Gastroesophageal sphincter (tissue), 3 donors: ENCODE results near the gene MAN2B1.

ENCODE experiments used
- CTCF ChIP-seq, 4 experiments: fragments of 200-600 bp in 2 of 4; fragments of 450-650 bp in 2 of 4; sonication (generic) in 1 of 4; IDR thresholded peaks; one replicate each; pipeline ENCODE4 v1.5.1; 2017 to 2019; ENCODE audit warnings: antibody characterized with exemption in 4 of 4, mild to moderate bottlenecking in 2 of 4, moderate library complexity in 2 of 4
- EP300 ChIP-seq: sonication (generic); formaldehyde crosslinking; IDR thresholded peaks from one replicate; pipeline ENCODE4 v1.6.1; 2017; ENCODE audit warnings: antibody characterized with exemption, mild to moderate bottlenecking
- POLR2A ChIP-seq, 2 donors: fragments of 450-650 bp; IDR thresholded peaks; one replicate each; pipeline ENCODE4 v1.6.1; 2017; ENCODE audit warnings: antibody characterized with exemption in 2 of 2, mild to moderate bottlenecking in 2 of 2, moderate library complexity in 1 of 2
- POLR2AphosphoS5 ChIP-seq: sonication (generic); formaldehyde crosslinking; IDR thresholded peaks from one replicate; pipeline ENCODE4 v1.6.1; 2017; ENCODE audit warnings: antibody characterized with exemption

GRCh38 chr19:12607631-12608030 lies 58.9 kb downstream of the MAN2B1 start:
- no peak for TF ChIP-seq CTCF (IDR thresholded peaks at IDR 0.05)
- TF ChIP-seq EP300, result no peak
- no peak for TF ChIP-seq POLR2AphosphoS5
- no peak for TF ChIP-seq POLR2A (IDR thresholded peaks at IDR 0.05)
